Fibroblast of upper back skin (primary cell): ENCODE results near the gene VAX1.
A peak's percentile ranks its signal among the peaks of the same experiment; 100 is the strongest.
"Not testable (repeated sequence)": the region's sequence is repeated elsewhere in the genome, so short reads cannot be mapped to it uniquely, and the experiment has no call there.

Source experiments
- DNase-seq: peaks from one replicate; pipeline ENCODE4 v3.0.0-alpha.2; 2013

Gene VAX1, protein sequence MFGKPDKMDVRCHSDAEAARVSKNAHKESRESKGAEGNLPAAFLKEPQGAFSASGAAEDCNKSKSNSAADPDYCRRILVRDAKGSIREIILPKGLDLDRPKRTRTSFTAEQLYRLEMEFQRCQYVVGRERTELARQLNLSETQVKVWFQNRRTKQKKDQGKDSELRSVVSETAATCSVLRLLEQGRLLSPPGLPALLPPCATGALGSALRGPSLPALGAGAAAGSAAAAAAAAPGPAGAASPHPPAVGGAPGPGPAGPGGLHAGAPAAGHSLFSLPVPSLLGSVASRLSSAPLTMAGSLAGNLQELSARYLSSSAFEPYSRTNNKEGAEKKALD

DNA sequence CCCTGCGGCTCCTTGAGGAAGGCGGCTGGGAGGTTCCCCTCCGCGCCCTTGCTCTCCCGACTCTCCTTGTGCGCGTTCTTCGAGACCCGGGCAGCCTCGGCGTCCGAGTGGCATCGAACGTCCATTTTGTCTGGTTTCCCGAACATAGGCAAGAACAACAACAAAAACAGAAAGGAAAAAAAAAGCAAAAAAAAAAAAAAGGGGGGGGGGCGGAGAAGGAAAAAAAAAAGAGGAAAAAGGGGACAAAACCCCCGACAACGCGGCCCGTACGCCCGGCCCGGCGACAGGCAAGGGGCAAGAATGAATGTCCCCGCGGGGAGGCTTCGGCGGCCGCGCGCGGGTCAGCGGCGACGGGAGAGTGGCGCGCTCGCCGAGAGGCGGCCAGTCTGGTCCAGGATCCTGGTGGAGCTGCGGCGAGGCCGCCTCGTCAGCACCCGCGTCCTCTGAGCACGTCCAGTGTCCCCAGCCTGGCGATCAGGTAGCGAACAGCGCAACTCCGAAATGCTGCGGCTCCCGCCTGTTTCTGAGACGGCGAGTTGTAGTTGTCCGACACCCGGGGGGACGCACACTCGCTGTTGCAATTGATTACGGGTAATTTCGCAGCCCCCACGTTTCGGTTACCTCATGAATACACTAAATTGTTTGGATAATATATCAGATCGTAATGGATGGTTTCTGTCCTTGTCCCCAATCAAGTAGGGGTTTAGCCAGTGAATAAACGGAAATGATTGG, at the start of gene VAX1:
TSS of gene VAX1 (minus strand) at position 360 of the 732 bp plus-strand sequence. CDS start at position 146, 214 bp downstream.
- no peak for DNase-seq

DNA sequence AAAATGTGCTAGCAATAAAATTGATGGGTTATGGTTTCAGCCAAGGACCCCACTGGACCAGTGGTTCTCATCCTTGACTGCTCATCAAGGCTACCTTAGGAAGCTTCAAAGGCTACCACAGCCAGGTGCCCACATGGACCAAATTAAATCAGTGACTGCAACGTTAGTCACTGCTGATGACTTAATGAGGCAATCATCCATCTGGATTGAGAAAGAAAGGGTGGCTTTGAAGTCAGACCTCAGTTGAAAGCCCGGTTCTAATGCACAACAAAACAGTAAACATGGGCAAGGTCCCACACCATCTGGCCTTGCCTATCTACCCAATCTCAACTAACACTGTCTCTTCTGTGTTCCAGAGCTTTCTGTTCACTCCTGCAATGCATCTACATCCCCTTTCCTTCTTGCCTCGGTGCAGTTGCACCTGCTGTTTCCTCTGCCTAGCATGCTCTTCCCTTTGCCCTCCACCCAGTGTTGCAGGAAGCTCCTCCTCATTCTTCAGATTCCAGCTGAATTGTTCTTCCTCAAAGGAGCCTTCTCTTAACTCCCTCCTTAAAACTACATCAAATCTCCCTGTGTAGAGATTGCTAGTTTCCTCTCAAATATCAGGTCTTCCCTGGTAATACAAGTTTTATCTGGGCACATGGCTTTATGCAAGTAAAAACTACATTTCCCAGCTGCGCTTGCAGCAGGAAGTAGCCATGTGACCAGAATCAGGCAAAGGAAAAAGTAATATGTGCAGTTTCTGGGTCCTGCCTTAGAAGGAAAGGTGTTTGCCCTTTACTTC, 49.0 kb upstream of the VAX1 start:
- DNase-seq = no peak

DNA sequence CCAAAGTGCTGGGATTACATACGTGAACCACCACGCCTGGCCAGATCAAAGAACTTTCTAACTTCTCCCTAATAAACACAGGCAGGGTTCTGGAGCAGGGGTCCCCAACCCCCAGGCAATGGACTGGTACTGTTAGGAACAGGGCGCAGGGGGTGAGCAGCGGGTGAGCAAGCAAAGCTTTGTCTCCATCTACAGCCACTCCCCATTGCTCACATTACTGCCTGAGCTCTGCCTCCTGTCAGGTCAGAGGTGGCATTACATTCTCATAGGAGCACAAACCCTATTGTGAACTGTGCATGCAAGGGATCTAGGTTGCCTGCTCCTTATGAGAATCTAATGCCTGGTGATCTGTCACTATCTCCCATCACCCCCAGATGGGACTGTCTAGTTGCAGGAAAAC, 47.7 kb upstream of the VAX1 start:
- not testable (repeated sequence) for DNase-seq

DNA sequence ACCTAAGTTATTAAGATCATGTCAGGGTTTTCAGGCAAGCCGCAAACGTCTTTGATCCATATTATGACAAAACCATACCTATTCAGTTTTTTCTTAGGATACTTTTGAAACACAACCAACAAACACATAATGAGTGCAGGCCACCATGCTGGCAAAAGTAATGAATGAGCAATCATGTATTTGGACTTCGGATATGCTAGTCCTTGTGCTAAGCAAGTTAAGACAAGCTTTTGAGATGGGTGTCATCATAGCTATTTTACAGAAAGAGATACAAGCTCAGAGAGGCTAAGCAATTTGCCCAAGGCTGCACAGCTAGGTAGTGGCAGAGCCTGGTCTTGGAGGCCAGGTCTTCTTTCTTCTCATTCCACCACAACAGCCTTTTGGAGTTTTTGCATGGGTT, 46.8 kb upstream of the VAX1 start:
- no peak for DNase-seq

DNA sequence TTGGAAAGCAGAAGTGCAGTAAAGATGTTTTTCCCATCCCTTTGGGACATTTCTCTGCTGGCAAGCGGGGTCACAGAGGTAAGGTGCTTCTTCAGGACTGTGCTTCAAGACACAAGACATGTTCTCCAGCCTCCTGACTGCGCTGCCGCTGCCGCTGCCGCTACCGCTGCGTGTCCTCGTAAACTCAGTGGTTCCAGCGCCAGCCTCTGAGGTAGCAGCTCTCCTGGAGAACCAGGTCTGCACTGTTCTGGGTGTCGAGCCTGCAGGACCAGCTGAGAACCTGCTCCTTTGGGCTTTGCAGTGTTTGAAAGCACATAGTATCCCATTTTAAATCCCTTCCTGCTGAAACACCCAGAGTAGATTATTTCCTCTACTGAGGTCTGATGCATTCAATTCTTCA, 46.2 kb upstream of the VAX1 start:
- no peak for DNase-seq

DNA sequence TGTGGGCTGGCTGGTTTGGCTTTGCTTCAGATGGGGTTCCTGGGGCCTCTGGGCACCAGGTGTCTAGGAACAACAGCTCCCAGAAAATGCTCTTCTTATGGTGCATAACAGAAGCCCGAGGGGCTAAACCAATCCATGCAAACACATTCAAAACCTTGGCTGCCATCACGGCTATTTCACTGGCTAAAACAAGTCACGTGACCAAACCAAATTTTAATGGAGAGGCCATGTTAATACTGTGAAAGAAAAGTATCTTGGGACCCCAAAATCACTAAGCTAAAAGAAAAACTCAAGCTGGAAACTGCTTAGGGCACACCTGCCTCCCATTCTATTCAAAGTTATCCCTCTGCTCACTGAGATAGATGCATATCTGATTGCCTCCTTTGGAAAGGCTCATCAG, 40.1 kb upstream of the VAX1 start:
- no peak for DNase-seq

DNA sequence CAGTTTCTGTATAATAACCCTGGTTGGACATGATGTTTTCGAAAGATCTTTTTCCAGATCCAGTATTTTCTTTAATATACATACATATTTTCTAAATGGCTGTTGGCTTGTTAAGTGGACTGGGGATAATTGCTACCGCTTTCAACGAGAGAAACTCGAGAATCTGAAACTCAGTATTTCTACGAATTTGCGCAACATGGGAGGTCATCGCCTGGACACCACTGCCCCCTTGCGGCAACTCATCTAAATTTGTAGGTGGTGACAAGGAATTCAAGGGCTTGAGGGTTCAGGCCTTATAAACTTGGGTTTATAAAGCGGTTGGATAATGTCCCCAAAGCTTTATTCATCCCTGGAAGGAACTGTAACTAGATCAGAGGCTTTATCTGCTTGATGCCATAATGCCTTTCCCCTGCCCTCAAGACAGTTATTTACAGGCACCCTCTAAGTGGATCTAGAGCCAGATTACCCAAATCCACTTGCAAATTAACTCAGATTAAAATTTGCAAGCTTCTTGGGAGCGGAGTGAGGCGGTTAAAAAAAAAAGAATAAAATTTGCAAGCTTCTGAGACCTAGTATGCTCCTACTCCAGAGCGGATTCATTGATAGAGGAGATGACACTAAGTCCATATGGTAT, 37.9 kb upstream of the VAX1 start:
- peak; percentile 67 for DNase-seq

DNA sequence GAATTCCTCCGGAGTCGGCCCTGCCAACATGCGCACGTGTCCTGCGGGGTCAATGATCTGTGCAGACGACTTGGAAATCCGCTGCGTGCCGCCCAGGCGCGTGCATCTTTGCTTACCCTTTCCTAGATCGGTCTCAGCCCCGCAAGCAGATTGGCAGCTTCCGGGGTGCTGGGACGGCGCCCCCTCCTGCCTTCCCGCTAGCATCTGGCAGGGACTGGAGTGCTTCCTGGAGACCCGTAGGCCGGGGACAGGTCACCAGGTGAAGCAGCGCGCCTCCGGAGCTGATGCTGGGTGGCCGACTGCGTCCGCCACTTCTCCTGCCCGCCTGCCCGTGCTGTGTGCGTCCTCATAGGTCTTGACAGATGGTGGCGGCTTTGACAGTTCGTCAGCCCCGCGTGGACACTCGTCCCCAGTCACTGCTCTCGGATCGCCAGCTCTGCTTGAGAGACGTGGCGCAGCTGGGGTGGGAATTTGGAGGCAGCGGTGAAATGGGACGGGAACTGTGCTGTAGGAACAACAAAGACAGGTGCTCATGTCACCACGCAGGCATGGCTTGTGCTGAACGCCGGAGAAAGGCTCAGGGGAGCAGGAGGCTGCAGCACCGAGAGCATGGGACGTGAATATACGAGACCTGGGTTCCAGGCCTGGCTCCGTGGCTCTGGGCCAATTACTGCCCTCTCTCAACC, 37.3 kb upstream of the VAX1 start:
- DNase-seq = no peak

DNA sequence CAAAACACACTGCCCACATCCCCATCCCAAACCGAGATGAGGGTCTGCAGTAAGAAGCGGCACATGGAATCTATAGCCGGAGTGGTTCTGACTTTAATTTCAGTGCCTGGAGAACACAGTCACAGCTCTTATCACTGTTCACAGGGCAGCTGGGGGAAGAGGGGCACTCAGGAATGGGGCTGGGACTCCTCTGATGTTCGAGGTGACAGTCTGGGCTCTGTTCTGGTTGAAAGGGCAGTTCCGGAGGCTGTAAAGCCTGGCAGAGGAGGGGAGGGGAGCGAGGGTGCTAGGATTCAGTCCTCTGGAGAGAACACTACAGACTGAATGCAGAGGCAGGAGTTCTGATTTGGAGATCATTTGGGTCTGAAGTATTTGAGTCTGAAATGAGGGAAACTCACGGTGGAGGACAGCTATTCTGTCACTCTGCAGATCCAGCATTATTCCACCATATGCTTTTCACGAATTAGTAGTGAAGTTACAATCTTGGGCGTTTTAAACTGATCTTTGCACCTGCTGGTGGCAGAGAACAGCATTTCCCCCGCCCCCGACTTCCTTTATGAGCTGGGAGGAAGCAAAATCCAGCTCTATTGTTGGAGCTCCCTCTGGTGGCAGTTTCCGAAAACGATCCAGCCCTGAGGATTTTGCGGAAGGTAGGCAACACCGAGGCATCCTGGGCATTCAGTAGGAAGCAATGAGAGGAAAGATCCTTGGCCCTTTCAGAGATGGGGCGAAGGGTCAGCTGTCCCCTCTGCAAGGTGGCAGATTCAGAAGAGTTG, 36.6 kb upstream of the VAX1 start:
- peak; percentile 64 for DNase-seq

DNA sequence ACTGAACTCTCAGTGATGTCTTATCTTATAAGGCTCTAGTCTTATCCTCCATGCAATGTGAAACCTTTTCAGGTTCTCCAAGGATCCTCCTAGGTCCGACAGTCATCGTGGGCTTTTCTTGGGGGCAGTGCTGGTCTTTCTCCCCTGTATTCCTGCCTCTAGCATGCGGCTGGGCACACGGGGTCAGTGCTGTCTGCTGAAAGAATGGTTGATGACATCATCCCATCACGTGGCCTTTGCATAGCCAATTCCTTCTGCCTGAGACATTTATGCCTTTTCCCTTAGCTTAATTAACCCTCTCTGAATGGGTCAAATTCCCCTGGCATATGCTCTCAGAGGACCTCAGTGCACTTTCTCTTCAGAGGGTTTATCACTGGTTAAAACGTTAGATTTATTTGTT, 32.2 kb upstream of the VAX1 start:
- DNase-seq = no peak

DNA sequence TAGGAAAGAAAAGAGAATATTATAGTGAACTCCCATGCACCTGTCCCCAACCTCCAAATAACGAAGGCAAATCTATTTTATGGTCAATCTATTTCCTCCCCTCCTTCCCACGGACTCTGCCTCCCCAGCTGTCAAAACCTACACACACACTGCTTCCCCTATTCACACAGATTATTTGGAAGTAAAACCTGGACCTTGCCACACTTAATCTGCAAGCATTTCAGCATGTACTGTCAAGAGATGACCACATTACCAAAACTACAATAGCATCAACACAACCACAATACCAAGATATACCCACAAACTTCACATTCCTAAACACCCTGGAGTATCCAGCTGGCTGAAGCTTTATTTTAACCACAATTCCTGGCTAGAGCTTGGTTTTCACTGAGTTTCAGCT, 31.4 kb upstream of the VAX1 start:
- DNase-seq = peak; percentile 21

DNA sequence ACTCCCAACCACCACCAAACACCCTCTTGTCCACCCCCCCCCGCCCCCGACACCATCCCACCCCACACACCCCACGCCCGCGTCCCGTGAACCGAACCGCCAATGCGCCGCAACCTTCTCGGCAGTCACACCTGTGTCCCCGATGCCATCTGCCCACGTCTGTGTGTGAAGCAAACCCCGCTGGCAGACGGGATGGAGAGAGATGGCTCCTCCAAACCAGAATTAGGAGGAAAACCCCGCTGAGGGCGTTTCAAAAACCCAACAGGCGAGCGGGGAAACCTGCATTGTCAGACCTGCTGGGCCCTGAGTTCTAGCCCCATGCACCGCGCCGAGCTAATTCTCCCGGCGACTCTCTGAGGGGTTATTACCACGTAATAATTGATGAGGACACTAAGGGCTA, 30.7 kb upstream of the VAX1 start:
- no peak for DNase-seq

DNA sequence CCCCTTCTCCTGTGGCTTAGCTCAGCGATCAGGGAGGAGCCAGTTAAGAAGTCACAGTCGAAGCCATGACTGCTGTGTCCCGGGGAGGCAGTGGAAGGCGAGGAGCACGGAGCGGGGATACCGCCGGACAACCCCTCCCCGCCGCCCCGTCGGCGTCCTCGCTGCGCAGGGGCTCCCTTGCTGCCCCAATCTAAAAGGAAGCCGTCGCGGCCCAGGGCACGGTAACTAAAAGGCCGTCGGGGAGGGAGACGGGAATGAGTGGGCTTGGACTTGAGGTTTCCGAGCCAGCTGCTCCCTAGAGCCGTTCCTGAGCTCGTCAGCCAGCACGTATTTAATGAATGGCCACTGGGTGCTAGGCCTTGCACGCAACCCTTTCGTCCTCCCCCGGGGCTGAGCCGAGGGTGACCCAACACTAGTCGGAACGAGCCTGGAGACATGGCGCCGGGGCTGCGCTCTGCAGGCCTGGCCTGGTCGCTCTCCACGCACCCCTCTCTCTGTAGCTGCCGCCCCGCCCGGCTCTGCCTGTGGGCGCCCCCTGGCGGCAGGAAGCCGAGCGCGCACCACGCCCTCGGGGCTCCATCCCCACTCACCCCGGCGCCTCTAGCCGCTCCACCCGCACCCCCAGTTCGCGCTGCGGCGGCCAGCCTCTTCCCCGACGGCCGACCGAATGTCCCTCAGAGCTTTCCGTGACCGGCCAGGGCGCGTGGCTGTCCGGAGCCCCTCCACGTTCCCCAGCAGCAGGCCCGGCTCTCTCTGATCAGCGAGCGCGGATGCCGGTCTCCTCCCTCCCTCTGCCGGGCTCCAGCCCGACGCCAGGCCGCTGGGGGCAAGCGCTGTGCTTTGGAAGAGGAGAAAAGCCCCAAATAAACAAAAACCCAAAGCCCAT, 30.0 kb upstream of the VAX1 start:
- peak; percentile 31 for DNase-seq

DNA sequence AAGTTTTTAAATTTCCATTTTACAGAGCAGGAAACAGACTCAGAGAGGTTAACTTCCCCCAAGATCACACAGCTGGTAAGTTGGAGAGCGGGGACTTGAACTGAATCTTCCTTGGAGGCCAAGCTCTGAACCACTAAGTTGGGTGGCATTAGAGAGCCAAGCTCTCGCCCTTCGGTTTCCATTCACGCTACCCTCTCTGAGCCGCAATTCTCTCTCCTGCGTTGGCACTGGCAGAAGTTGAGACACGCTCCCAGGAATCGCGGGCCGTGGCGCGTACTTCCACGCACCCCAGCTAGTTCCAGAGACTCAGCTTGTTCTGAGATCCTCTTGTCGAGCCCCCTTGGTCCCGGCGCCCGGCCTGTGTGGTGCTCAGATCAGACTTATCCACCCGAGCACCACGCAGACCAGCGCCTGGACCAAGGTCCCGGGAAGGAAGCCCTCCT, 29.3 kb upstream of the VAX1 start:
- DNase-seq = no peak

DNA sequence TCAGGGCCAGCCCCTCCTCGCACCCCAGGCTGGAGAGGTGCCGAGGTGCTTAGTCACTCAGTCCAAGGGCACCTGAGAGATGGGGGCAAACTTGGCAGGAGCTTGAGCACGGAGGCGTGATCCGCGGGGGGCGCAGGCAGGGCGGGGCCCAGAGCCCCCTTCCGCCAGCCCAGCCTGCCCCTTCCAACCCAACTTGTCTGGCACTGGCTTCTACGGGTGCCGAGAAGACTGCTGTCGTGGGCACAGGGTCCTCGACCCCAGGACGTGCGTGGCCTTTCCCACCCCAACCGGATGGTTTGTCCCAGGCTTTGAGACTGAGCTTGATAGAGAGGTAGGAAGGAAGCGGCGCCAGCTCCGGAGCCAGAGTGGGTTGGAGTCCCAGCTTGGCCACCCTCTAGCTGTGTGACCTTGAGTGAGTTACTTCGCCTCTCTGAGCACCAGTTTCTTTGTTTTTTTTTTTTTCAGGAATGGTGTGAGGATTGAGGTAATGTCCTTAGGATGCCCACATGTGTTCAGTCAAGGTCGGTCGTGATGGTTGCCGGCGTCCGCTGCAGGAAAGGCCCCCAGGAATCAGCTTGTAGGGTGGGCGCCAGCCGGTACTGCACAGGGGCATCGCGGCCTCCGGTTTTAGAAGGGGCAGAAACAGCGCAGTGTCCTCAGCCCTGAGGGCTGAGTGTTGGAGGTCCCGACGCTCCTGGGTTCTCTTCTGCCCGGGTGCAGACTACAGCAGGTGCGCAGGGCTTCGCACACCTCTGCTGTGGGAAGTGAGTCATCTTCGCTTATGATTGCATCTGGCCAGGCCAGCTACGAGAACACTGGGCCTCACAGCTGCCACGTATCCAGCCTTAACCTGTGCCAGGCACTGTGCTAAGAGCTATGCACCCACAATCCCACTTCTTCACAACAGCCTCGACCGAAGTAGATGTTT, 28.6 kb upstream of the VAX1 start:
- DNase-seq = no peak

DNA sequence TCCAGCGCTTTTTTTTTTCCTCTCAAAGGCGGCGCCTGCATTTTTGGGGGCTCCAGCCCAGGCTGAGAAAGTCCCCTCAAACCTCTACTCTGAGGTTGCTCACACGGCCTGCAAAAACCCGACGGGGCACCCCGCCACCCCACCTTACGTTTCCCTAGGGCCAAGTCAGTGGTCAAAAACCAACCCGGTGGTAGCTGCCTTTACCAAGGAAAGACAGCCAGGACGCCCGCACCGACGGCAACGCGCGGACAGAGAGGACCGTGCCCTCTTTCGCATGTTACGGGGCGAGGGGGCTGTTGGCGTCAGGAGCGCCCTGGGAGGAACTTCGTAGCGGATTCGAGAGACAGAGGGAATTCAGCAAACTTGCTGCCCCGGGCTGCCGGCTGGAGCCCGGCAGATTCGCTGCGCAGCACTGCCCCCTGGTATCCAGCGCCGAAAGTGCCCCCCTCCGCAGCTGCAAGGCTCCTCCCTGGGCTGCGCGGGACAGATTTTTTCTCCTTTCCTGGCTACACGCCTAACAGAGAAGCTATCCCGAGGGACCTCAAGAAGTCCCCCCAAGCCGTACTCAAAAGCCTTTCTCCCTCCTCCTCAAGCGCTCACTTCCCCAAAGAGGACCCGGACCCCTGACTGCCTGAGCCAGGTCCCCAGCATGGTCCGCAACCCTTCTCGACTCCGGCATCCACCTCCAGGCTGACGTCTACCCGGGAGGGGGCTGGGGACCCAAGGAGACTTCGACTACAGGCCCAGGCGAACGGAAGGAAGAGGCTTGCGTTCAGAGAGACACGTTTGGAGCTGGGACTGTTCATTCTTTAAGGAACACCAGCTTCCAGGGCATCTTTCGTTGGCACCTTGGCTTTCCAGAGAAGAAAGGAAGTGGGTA, 27.7 kb upstream of the VAX1 start:
- peak; percentile 37 for DNase-seq

DNA sequence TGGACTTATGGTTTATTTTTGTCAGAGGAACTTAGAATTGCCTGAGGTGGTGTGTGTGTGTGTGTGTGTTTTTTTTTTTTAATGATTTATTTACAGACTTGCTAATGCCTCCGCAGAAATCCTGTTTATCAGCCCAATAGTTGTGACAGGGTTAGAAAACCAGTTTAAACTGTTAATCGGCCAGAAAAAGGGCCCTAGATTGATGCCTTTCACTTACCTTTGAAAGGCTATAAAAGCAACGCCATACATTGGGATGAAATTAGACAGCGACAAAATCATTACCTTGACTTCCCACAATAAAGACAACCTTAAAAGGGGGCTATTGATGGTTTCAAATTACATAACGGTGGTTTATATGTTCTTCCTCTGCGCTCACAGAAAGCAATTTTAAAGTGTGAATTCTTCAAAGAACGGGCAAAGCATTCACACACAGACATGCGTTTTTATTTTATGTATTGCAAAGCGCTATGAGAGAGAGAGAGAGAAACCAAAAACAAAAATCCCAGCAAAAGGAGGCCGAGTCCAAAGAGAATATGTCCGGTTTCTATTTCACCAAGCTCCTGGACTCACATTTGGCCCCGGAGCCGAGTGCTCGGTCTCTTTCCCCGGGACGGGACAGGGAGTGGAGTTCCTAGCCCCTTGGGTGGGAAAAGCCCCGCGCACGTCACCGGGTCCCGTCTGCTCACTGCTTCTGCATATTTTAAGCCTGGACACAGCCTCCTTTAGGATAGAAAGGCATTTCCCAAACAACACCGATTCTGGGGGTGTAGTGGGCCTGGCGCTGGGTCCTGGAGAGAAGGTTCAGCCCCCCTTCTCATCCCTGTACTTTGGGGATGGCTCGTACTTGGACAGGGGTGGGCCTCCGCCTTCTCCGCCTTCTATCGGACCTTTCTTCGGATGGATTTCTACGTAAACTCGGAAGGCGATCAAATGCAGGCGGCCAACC, 26.8 kb upstream of the VAX1 start:
- no peak for DNase-seq
